HG03354 (cell line): ENCODE data around the gene SIGLEC9.

Experiments used
- ATAC-seq: cut with Tn5 transposase; IDR thresholded peaks from one replicate; pipeline ENCODE4 v1.9.1; 2021; ENCODE audit warnings: mild to moderate bottlenecking; ENCODE audit not compliant: unreplicated experiment, poor library complexity, severe bottlenecking

SIGLEC9 gene

DNA sequence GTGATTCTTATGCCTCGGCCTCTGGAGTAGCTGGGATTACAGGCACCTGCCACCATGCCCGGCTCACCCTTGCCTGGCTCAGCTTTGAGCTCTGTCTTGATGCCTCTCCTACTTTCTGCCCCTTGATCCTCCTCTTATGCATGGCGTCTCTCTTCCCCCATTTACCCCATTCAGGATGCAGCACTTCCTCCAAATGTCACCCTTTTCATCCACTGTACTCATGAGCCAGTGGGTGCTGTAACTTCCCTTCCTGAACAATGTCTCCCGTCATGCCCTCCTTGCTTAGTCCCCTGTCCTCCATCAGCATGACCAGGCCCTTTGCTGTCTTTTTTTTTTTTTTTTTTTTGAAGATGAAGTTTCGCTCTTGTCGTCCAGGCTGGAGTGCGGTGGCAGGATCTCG, 3.4 kb upstream of the SIGLEC9 start:
- no peak for ATAC-seq

DNA sequence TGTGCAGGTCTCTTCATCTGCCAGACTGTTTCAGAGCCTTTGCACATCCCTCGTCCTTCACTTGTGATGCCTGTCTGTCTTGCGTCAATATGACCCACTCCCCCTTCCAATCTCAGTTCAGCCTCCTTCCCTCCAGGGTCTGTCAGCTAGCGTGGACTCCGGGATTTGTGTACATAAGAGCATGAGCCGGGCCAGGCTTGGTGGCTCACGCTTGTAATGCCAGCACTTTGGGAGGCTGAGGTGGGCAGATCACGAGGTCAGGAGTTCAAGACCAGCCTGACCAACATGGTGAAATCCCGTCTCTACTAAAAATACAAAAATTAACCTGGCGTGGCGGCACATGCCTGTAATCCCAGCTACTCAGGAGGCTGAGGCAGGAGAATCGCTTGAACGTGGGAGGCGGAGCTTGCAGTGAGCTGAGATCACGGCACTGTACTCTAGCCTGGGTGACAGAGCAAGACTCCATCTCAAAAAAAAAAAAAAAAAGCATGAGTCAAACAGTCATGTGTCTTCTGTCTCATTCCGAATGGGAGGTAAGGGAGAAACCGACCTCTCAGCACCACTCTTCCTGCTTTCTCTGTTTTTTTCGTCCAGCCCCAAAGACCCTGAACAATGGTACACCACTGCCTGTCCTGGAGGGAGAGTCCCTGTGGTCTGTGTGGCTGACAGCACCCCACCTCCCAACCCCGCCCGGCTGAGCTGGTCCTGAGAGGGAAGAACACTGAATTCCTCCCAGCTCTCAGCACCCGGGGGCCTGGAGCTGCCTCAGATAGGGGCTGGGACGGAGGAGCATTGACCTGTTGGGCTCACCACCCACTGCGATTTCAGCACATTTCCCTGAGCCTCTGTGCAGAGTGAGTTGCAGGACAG, 2.4 kb upstream of the SIGLEC9 start:
- ATAC-seq: no peak

DNA sequence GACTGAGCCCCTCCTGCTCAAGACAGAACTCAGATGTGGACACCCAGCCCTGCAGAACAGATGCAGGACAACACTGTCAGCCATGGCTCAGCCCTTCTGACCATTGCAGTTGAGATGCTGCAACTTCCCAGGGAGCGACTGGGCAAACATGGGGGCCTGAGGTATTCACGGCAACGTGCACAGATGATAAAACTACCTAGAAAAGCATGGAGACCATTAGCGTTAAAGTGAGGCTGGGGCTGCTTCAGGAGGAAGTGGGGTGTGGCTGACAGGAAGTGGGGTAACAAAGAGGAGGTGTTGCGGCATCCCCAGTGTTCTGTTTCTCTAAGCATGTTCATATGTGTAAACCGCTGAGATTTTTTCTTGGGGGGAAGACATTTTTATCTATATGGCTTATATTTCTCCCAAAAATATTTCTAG, 1.3 kb upstream of the SIGLEC9 start:
- ATAC-seq: no peak

DNA sequence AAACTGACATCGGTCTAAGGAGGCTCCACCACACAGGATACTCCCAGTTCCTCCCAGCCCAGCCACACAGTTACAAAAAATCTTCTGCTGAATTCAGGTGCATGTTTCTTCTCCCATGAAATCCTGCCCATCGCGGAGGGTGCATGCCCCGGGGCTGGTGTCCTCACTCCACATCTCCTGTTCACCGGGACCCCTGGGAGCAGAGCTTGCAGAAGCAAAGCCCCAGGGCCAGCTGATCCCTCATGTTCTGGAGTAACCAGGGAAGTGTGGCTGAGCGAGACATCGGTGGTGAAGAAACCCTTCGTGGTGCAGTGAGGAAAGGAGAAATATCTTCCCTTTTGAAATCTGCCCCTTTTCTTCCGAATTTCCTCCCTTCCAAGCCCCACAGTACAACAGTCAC, 904 bp upstream of the SIGLEC9 start:
- no peak for ATAC-seq

DNA sequence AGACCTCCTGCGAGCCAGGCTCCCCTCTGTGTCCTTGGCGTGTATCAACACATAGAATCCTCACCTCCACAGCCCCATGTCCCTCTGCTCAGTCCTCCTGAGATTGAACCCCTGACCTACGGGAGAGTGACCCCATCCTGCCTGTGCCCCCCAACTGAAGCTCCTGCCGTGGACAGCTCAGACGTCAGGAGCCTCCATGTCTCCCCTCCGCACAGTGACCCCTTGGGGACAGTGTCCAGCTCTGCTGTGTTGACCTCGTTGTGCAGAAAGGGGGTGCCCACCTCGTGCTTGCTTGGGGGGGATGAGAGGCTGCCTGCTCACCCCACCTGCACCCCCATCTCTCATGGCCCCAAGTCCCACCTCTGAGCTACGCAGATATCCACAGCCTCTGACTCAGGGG, 490 bp upstream of the SIGLEC9 start:
- no peak for ATAC-seq

DNA sequence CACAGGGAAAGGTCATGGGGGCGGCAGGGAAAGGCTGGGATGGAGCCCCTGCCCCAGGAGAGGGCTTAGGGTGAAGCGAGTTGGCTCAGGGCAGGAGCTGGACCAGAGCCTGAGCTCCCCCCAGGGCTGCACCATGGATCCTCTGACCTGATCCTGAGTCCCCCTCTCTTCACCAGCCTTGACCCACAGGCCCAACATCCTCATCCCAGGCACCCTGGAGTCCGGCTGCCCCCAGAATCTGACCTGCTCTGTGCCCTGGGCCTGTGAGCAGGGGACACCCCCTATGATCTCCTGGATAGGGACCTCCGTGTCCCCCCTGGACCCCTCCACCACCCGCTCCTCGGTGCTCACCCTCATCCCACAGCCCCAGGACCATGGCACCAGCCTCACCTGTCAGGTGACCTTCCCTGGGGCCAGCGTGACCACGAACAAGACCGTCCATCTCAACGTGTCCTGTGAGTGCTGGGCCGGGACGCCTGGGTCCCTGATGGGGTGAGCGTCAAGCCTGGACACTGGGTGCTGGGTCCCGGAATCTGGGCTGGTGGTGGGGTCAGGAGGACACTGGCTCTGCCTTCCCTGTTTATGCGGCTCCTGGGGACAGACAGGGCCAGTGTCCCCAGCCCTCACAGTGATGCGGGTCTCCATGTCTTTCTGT, 842 bp downstream of the SIGLEC9 start:
- ATAC-seq: no peak

DNA sequence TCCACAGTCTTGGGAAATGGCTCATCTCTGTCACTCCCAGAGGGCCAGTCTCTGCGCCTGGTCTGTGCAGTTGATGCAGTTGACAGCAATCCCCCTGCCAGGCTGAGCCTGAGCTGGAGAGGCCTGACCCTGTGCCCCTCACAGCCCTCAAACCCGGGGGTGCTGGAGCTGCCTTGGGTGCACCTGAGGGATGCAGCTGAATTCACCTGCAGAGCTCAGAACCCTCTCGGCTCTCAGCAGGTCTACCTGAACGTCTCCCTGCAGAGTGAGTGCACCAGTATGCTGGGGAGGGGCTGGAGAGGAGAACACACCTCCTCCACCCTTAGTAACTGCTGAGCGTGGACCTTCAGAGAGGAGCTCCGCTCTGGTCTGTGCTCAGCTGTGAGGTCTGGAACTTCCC, 2.3 kb downstream of the SIGLEC9 start:
- no peak for ATAC-seq

DNA sequence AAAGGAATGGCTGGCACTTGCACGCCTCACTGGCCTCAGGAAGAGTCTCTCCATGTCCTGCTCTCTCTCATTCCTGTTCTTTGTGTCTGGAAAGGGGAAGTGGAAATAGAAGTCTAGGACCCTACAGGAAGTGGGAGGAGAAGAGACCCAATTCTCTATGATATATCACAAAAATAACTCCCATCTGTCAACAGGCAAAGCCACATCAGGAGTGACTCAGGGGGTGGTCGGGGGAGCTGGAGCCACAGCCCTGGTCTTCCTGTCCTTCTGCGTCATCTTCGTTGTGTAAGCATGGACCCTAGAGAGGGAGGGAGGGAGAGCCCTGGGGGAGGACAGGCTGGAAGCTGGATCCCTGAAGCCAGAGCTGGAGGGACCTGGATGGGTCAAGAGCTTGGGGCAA, 3.0 kb downstream of the SIGLEC9 start:
- no peak for ATAC-seq

DNA sequence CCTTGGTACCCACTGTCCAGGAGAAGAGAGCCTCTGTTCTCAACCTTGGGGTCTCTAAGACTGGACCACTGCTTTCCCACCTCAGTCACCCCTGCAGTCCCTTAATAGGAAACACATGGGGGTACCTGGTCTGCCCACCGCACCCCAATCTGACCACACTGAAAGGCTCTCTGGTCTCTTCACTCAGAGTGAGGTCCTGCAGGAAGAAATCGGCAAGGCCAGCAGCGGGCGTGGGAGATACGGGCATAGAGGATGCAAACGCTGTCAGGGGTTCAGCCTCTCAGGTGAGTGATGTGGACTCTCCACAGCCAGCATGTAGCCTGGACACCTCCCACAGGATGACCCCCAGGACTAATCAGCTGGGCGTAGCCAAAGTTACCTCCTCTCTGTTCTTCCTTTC, 3.5 kb downstream of the SIGLEC9 start:
- ATAC-seq: no peak

DNA sequence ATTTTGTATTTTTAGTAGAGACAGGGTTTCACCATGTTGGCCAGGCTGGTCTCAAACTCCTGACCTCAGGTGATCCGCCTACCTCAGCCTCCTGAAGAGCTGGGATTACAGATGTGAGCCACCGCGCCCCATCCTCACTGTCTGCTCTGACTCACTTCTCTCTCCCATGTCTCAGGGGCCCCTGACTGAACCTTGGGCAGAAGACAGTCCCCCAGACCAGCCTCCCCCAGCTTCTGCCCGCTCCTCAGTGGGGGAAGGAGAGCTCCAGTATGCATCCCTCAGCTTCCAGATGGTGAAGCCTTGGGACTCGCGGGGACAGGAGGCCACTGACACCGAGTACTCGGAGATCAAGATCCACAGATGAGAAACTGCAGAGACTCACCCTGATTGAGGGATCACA, 5.0 kb downstream of the SIGLEC9 start:
- ATAC-seq: no peak

DNA sequence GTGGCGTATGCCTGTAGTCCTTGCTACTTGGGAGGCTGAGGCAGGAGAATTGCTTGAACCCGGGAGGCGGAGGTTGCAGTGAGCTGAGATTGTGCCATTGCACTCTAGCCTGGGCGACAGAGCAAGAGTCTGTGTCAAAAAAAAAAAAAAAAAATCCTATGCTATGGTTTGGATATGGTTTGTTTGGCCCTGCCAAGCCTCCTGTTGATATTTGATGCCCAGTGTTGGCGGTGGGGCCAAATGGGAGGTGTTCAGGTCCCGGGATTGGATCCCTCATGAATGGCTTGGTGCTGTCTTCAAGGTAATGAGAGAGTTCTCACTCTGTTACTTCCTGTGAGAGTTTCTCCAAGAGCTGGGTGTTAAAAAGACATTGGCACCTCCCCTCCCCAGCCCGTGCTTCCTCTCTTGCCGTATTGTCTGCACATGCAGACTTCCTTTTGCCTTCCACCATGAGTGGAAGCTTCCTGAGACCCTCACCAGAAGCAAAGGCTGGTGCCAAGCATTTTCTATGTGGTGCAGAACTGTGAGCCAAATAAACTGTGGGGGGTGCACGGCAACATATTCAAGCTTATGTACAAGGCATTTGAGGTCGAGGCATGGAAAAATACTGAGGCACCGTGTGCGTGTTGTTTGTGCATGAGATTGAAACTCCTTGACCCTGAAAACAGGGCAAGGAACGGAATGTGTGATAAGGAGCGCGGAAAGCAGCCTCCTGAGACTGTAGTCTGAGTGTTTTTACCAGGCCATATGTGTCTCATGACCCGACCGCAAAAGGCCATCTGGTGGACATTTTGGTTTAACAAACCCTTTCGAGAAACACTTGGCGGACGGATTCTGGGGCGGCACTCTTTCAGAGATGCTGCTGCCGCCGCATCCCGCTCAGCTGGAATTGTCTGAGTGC, 7.3 kb downstream of the SIGLEC9 start:
- no peak for ATAC-seq

DNA sequence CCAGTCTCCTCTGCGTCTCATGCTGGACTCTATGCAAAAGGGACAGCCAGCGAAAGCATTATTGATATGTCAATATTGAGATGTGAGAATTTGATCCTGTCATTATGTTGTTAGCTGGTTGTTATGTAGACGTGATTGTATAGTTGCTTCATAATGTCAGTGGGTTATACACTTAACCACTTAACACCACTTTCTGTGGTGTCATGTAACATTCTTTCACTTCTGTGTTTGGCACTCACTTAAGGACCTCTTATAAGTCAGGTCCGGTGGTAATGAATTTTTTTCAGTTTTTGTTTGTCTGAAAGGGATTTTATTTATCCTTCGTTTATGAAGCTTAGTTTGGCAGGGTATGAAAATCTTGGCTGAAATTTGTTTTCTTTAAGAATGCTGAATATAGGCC, 10.3 kb downstream of the SIGLEC9 start:
- no peak for ATAC-seq

DNA sequence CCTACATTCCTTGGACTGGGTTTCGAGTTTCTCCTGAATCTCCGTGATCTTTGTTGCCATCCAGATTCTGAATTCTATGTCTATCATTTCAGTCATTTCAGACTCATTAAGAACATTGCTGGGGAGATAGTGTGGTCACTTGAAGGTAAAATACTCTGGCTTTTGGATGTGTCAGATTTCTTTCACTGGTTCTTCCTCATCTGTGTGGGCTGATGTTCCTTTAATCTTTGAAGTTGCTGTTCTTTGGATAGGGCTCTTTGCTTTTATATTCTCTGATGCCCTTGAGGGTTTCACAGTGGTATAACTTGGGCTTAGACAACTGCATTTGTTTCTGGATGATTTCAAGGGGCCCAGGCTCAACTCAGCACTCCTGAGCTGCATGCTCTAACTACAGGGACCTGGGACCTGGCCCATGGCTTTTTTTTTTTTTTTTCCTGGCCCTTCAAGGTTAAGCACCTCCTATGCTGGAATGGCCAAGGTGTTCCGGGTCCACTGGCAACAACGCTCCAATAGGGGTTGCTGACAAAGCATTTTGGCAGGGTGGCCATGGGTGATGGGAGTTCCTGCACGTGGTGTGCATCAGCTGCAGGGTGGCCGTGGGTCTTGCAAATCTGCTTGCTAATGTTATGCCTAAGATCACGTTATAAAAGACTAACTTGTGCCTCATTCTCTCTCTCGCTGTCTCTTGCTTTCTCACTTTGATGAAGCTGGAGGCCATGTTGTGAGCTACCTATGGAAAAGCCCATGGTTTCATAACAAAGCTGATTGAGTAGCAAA, 11.5 kb downstream of the SIGLEC9 start:
- no peak for ATAC-seq

DNA sequence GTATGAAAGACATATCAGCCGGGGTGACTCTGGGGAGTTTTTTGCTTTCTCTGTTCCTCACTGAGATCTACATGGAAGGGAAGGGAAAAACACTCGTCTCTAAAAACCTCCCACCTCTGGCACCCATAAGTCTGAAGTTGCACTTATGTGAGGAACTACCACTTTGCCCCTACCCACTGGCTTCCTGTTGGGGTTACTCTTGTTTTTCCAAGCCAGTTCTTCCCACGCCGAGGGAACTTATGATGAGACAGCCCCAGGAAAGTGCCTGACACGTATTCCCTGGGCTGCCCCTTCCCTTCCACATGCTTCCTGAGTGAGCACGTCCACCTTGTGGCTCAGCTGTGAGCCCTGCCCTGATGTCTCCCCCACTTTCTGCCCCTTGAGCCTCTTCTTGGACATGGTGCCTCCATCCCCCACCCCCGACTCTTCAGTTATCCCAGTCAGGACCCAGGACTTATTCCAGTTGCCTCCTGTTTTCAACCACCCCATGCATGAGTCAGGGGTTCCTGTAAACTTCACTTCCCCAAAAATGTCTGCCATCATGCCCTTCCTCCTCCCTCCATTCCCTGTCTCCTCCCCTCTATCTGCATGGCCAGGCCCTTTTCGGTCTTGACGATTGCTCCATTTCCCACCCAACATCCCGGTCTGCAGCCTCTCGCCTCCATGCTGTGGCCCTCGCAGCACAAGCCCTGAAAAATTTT, 12.3 kb downstream of the SIGLEC9 start:
- no peak for ATAC-seq

DNA sequence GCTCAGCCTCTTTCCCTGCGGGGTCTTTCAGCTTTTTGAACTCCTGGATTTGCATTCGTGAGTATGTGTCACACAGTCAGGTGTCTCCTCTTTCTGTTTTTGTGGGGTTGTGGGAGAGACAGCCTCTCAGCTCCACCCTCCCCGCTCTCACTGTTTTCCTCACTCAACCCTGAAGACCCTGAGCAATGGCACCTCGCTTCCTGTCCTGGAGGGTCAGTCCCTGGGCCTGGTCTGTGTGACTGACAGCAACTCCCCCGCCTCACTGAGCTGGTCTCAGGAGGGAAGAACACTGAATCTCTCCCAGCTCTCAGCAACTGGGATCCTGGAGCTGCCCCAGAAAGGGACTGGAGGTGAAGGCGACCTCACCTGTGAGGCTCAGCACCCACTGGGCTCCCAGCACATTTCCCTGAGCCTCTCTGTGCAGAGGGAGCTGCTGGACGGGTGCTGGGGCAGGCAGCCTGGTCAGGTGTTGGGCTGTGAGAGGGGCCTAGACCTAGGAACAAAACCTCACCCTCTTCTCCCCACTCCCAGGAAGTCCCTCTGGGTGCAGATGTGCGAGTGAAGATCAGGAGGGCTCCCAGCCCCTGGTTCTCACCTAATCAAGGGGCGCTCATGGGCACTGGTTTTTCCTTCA, 13.2 kb downstream of the SIGLEC9 start:
- no peak for ATAC-seq

DNA sequence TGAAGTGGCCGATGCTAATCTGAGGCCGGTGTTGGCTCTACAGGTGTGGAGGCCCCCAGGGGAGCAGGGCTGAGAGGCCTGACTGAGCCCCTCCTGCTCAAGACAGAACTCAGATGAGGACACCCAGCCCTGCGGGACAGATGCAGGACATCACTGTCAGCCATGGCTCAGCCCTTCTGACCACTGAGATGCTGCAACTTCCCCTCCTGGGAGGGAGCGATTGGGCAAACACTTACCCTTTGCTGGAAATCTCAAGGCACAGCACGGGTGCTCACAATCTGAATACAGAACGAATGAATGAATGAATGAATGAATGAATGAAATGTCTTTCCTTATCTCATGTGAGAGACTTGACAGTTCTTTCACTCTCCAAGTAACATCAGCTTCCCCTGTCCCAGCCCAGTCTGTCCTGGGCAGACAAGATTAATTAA, 13.9 kb downstream of the SIGLEC9 start:
- no peak for ATAC-seq

DNA sequence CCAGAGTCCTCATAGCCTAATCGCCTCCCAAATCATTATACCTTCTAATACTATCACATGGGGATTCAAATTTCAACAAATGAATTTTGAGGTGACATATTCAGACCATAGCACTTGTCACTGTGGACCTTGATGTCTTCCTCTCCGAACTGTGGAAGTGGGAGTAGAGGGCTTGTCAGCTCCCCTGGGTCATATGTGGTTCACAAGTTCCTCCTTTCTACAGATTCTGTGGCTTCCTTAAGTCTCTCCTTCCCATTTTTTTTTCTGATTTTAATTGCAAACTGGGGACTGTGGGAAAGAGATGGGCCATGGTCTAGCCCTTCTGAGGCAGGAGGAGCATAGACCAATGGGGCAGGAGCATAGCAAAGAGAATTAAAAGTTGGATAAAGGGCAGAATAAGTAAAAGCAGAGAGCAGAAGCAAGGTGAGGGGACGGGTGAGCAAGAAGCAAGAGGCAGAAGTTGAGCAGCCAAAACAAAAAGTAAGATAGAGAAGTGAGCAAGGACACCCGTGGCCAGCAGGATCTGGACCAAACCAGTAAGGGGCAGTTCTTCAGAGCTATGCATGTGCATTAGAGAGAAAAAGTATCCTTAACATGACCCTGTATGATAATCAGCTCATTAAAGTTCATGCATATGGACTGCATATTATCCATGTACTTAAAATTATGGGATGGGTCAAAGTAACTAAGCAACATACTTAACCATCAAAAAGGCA, 14.8 kb downstream of the SIGLEC9 start:
- ATAC-seq: no peak

DNA sequence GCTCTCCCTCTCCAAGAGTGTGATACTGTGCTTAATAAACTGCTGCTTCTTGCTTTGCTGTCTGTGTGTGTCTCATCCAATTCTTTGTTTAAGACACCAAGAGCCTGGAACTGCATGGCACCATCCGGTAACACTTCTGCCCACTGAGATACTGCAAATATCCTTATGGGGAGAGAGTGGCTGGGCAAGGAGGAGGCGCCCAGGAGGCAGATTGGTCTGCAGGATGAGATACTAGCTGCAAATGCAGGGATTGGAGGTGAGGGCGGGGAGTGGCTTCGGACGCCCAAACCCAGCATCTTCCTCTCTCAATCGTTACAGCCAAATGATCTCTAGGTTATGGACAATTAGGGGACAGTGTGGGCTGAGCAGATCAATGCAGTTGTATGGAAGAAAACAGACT, 15.7 kb downstream of the SIGLEC9 start:
- ATAC-seq: no peak
